Measurements from ENCODE around the gene HBE1.
"Not testable (repeated sequence)": the region's sequence is repeated elsewhere in the genome, so short reads cannot be mapped to it uniquely, and the experiment has no call there.

HBE1 gene

DNA sequence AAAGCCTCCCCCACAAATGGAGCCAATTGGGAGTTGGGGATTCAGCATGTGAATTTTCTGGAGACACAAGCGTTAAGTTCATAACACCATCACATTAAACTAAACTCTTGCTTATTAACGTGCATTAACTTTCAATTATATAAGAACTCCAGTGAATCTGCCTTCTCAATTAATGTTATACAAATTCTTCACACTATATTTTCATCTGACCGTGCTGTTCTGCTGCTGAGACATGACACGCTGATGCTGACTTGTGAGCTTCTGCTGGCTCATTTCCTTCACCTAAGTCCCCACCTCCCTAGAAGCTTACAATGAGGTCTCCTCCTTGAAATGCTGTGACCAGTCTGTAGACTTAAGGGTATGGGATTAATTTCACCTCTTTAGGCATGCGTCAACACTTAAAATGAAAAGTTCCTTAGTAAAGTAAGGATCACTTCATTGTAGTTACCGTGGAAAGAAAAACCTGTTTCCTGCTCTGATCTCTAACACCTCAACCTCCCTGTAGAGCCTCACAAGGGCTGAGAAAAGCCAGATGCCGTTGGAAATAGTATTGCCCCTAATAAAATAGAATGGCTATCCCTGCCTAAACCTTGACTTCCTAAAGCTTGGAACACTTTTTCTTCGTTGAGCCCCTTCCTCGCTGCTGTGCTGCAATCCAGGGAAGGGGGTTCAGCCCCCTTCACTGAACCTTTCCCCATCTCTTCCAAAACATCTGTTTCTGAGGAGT is 17.4 kb downstream of the HBE1 start:
- no peak for DNase-seq

DNA sequence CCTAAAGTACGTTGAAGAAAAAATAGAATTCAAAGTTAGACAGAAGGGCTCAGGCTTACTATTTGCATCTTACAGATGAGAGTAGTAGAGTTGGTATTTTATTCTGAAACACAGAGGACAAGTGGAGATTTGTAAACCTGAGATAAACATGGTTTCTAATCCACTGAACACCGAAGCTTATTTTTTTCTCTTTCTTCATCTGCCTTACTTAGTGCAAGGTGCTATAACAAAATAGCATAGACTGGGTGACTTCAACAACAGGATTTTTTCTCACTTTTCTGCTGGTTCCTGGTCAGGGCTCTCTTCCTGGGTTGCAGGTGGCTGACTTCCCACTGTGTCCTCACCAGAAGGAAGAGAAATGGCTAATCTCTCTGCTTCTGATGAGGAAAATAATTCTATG is 18.0 kb downstream of the HBE1 start:
- DNase-seq, result no peak

- DNase-seq, result no peak
These were observed 19.1 kb downstream of the HBE1 start for GRCh38 chr11:5250543-5251204.

DNA sequence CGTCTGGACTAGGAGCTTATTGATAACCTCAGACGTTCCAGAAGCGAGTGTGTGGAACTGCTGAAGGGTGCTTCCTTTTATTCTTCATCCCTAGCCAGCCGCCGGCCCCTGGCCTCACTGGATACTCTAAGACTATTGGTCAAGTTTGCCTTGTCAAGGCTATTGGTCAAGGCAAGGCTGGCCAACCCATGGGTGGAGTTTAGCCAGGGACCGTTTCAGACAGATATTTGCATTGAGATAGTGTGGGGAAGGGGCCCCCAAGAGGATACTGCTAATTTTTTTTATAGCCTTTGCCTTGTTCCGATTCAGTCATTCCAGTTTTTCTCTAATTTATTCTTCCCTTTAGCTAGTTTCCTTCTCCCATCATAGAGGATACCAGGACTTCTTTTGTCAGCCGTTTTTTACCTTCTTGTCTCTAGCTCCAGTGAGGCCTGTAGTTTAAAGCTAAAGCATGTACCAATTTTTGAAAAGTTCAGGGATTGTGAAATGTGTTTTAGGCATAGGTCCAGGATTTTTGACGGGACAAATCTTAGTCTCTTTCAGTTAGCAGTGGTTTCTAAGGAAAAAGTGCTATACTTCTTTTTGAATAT is 19.8 kb downstream of the HBE1 start, which contains the start of gene HBG1:
Gene HBG1 (minus strand): TSS at position 51 of the 590 bp plus-strand sequence. CDS start 53 bp downstream, outside the sequence.
- not testable (repeated sequence) for DNase-seq

DNA sequence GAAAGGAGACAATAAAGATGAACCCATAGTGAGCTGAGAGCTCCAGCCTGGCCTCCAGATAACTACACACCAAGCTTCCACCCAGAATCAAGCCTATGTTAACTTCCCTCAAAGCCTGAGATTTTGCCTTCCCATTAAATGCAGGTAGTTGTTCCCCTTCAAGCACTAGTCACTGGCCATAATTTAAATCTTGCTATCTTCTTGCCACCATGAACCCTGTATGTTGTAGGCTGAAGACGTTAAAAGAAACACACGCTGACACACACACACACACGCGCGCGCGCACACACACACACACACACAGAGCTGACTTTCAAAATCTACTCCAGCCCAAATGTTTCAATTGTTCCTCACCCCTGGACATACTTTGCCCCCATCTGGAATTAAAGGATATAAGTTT is 21.2 kb downstream of the HBE1 start:
- not testable (repeated sequence) for DNase-seq

DNA sequence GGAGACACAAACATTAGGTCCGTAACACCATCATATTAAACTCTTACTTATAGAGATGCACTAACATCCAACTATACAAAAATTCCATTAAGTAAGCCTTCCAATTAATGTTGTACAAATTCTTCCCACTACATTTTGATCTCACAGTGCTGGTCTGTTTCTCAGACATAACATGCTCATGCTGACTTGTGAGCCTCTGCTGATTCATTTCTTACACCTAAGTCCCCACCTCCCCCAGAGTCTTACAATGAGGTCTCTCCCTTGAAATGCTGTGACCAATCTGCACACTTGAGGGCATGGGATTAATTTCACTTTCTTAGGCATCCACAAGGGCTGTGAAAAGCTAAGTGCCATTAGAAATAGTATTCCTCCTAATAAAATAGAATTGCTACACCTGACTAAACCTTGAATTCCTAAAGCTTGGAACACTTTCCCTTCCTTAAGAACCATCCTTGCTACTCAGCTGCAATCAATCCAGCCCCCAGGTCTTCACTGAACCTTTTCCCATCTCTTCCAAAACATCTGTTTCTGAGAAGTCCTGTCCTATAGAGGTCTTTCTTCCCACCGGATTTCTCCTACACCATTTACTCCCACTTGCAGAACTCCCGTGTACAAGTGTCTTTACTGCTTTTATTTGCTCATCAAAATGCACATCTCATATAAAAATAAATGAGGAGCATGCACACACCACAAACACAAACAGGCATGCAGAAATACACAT is 22.1 kb downstream of the HBE1 start:
- no peak for DNase-seq

DNA sequence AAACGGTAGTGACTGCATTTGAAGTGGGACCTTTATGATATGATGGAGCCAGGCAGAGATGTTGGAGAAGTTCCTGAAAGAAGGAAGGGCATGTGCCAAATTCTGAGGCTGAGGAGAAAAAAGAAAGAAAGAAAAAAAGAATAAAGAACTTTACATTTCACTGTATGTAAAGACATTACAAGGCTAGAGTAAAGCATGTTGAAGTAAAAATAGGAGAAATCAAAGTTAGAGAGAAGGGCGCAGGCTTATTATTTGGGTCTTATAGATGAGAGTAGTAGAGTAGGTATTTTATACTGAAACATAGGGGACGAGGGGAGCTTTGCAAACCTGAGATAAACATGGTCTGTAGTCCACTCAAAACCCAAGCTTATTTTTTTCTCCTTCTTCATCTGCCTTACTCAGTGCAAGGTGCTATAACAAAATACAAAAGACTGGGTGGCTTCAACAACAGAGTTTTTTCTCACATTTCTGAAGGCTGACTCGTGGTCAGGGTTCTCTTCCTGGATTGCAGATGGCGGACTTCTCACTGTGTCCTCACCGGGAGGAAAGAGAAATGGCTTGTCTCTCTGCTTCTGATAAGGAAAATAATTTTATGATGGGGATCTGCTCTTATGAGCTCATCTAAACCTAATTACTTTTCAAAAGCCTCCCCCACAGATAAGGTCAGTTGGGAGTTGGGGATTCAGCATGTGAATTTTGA is 22.8 kb downstream of the HBE1 start:
- no peak for DNase-seq

DNA sequence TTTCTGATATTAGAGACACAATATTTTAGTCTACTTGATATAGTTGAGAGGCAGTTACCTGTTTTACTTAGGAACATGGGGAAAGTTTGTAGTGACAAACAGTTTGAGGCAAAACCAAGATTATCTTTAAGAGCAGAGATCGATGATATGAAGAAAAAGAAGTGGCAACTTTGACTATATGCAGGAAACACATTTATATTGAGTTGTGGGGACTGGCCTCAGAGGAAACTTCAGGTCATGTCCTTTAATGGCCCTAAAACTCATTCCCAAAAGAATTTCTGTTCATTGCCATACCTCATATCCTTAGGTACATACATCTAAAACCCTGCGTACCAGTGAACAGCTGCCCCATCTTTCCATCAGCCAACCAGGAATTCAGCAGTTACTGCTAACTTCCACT is 24.6 kb downstream of the HBE1 start:
- no peak for DNase-seq

DNA sequence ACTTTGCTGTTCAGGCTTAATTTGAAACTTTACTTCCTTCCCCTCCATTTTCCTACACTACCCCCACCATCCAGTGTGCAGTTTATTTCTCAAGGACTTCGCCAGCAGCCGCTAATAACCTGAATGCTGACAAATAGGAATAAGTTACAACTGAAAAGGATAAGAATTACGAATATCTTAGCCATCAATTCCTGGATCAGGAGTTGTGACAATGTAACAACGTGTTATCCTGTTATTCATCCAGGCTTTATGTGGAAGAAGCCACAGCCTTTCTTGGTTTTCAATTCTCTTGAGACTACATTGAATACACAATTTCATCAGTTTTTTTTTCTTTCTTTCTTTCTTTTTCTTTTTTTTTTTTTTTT is 25.9 kb downstream of the HBE1 start:
- DNase-seq, result no peak

- DNase-seq, result no peak
These were observed 26.6 kb downstream of the HBE1 start for GRCh38 chr11:5242933-5243815.

GRCh38 chr11:5242208-5242607 is 27.5 kb downstream of the HBE1 start:
- no peak for DNase-seq

DNA sequence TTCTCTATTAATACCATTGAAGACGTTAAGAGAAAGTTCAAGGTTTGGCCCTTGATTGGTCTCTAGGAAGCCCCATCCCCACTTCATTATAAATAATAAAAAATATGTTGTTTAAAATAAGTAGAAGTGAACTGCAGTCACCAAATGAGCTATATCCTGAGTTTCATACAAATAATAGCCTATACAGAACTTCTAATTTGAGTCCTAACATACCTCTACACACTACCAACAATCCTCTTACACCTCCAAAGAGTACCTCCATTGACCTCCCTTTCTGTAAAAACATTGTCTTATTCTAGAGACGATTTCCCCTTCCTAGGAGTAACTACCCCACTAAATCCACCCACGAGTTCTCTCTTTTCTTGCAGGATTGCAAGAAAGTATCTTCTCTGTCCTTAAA is 28.3 kb downstream of the HBE1 start:
- no peak for DNase-seq

- DNase-seq, result no peak
These were observed 29.3 kb downstream of the HBE1 start for GRCh38 chr11:5240458-5240857.

DNA sequence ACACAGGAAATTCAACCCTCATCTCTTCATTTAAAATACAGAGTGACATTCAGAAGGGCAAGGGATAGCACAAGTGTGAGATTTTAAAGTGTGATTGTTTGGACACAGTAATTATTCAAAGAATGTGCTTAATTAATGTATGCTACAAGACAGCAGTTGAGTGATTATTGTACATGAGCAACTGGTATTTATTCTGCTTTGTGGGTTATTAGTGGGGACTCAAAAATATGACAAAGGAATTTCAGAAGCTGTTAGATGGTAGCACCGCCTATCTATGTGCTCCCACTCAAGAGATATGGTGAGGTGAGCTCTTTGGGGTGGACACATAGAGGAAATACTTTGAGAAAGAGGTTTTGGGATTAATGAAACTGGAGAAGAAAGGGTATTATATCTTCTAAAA is 29.7 kb downstream of the HBE1 start:
- DNase-seq, result no peak

DNA sequence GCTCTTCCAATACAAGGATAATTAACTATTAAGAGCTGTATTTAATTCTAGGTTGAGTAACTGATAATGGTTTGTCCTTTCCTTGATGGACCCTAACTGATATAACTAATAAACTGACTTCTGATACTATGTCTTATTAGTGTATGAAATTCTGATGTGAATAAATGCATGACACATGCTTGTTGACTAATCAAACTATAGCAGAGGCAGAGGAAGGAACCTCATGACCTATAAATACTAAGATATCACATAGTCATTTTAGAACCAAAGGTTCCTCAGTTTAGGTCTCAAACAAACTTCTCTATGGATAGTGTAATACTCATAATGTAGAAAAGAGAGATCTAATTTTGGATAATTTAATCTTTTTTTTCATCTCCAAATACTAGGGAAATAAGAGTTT is 30.7 kb downstream of the HBE1 start:
- DNase-seq, result no peak

- DNase-seq, result no peak
These were observed 31.3 kb downstream of the HBE1 start for GRCh38 chr11:5238486-5238885.

- DNase-seq, result no peak
These were observed 32.3 kb downstream of the HBE1 start for GRCh38 chr11:5237420-5237819.

DNA sequence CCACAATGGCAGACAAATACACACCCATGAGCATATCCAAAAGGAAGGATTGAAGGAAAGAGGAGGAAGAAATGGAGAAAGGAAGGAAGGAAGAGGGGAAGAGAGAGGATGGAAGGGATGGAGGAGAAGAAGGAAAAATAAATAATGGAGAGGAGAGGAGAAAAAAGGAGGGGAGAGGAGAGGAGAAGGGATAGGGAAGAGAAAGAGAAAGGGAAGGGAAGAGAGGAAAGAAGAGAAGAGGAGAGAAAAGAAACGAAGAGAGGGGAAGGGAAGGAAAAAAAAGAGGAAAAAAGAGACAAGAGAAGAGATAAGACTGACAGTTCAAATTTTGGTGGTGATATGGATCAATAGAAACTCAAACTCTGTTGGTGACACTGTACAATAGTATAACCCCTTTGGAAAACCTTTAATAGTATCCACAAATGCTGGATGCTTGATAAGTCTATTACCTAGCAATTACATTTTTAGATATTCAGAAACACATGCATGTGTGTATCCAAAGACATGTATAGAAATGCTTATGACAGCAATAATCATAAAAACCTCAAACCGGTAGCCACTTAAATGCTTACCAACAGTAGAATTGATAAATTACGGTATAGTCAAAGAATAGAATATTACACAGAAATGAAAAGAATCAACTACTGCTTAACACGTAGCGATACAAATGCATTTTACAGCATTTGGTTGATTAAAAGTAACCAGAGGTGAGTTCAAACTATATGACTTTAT is 34.2 kb downstream of the HBE1 start:
- no peak for DNase-seq

DNA sequence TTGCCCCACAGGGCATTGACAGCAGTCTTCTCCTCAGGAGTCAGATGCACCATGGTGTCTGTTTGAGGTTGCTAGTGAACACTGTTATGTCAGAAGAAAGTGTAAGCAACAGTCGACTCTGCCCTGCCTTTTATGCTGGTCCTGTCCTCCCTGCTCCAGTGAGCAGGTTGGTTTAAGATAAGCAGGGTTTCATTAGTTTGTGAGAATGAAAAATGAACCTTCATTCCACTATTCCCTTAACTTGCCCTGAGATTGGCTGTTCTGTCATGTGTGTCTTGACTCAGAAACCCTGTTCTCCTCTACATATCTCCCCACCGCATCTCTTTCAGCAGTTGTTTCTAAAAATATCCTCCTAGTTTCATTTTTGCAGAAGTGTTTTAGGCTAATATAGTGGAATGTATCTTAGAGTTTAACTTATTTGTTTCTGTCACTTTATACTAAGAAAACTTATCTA is 35.3 kb downstream of the HBE1 start, which contains the start of gene HBD:
Gene HBD (minus strand): TSS at position 103 of the 454 bp plus-strand sequence. CDS start 50 bp downstream, at position 53.
- DNase-seq, result no peak

DNA sequence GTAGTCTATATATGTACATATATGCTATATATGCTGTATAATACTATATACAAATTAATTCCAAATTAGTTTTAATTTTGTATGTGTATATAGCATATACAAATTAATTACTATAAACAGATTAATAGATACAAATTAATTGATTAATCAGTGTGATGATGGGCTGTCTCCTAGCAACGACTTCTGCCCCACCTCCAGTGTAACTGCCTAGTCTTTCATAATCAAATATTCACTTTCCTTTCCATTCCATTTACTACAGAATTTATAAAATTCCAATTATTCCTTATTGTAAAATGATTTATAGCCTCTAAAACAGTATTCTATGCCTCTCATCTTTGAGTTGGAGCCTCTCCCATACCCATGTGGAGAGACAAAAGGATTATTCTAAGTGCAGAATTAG is 36.4 kb downstream of the HBE1 start:
- no peak for DNase-seq

- no peak for DNase-seq
These were observed 36.9 kb downstream of the HBE1 start for GRCh38 chr11:5232821-5233220.
